Fibroblast of skin of right quadriceps (primary cell): ENCODE measurements around the gene SRGAP3.
A peak's percentile ranks its signal among the peaks of the same experiment; 100 is the strongest.

Experiments used
- DNase-seq: peaks from one replicate; pipeline ENCODE4 v3.0.0-alpha.2; 2013

SRGAP3 gene

GRCh38 chr3:9198899-9199335 is 50.5 kb downstream of the SRGAP3 start:
- no peak for DNase-seq

DNA sequence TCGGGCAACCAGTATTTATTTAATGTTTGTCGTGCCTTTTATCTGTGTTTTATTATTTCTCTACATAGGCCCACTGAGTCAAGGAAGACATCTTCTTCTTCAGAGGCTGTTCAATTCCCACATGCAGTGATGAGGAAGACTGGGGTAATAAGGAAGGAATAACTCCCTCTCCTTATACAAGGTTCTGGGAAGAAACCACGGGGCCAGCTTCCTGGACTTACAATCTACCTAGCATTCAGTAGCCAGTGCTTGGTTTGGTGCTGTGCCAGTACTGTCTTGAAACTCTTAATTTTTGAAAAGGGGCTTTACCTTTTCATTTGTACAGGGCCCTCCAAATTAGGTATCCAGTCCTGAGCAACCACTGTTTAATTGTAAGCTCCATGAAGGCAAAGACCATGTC is 51.2 kb downstream of the SRGAP3 start:
- no peak for DNase-seq

- peak; percentile 6 for DNase-seq
Measured at GRCh38 chr3:9196020-9196419, 53.4 kb downstream of the SRGAP3 start.

DNA sequence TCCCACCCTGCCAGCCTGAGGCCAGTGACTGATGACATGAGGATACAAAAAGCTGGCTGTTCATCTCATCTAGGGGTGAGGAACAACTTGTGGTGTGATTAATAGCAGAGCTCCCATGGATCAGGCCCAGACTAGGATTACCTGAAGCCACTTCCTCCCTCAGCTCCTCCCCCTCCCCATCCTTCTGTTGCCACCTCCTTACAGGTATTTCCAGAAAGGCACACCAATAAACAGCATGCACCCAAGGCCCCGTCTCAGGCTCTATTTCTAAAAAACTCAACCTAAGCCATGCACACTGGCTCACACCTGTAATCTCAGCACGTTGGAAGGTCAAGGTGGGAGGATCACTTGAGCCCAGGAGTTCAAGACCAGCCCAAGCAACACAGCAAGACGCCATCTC is 54.1 kb downstream of the SRGAP3 start:
- no peak for DNase-seq

DNA sequence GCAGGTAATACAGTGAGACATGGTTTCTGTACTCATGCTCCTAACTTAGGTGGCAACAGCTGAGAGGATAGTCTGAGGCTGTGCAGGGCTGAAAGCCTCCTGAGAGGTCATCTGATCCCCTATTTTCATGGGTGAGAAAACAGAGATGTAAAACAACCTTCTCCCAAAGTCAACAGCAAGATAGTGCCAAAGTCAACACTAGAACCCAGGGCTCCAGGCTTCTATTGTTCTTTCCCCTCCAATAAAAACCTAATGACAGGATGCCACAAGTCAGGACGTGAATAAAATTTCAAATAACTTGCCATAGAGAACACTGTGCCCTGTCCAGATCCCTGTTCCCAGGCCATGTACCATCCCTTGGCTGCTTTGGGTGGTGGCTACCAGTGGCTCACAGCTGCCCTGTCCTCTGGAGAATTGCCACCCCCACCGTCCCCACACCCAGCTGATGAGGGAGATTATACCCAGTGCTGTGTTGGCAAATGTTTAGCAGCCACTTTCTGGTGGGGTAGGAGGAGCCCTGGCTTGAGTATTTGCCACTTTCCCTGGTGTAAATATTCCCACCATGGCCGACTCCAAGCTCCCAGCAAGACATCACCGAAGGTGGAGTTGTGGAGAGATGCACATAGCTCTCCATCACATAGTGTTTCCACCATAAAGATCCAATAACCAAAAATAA is 54.8 kb downstream of the SRGAP3 start:
- no peak for DNase-seq

- DNase-seq: no peak
Measured at GRCh38 chr3:9193633-9194195, 55.7 kb downstream of the SRGAP3 start.

GRCh38 chr3:9193211-9193610 is 56.2 kb downstream of the SRGAP3 start:
- no peak for DNase-seq

DNA sequence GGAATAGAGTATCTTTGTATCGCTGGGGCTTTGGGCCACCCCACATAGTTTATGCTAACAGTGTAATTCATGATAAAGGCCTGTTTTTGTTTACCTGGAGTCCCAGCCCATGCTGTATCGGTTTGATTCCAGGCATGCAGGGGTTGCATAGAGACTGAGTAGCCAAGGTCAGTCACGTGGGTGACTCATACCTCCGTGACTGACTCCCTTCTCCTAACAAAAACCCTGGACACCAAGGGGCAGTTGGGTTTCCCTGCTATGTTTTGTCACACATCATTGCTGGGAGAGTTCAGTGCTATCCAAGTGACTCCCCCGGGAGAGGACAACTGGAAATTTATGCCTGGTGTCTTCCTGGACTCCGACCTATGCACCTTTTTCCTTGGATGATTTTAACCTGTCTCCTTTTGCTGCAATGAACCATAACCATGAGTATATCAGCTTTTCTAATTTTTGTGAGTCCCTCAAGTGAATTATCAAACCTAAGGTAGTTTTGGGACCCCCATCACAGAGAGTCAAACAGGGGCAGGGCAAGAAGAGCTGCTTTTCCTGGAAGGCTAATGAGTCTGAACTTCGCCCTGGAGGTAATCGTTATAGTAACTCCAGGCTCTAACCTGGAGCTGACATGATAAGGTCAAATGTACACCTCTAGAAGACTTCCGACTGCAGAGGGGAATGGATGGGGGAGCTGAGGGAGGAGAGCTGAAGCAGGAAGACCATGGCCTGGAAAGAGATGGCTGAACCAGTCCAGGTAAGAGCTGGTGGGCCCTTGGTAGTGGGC is 57.0 kb downstream of the SRGAP3 start:
- no peak for DNase-seq

DNA sequence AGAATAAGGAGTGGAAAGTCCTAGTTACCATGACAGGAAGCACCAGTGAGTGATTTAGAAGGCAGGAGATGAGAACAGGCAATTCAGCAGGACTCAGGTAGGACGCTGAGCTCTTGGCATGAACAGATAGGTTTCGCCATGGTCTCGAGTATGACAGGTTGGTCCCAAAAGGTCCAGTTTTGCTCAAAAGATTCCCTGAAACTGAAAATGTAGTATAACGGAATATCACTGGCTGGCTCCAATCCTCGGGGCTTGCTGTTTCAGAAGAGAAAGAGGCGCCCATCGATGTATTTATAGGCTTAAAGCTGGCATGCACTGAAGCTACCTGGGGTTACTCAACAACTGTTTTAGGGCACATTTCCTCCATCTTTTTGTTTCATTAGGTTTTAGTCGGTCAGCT is 59.2 kb downstream of the SRGAP3 start:
- no peak for DNase-seq

- no peak for DNase-seq
Measured at GRCh38 chr3:9188583-9188982, 60.9 kb downstream of the SRGAP3 start.

GRCh38 chr3:9185701-9186100 is 63.7 kb downstream of the SRGAP3 start:
- DNase-seq: no peak

- DNase-seq: no peak
Measured at GRCh38 chr3:9185046-9185445, 64.4 kb downstream of the SRGAP3 start.

- DNase-seq: no peak
Measured at GRCh38 chr3:9184461-9184835, 65.0 kb downstream of the SRGAP3 start.

GRCh38 chr3:9183811-9184460 is 65.5 kb downstream of the SRGAP3 start:
- no peak for DNase-seq

- no peak for DNase-seq
Measured at GRCh38 chr3:9183011-9183410, 66.4 kb downstream of the SRGAP3 start.

DNA sequence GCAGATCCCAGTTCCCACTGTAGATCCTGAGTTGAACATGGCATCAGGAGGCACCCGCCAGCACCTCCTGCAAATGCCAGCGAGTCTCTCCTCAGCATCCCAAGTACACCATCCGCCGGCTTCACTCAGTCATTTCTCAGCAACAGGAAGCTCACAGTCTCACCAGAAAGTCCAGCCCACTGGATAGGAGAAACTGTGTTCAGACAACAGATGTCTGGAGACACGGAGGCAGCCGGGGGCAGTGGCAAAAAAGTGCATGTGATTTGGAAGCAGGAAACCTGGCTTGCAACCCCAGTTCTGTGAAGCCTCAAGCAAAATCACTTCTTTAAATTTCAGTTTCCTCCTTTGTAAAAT is 68.7 kb downstream of the SRGAP3 start:
- DNase-seq: no peak

GRCh38 chr3:9179826-9180763 is 69.4 kb downstream of the SRGAP3 start:
- DNase-seq: no peak

GRCh38 chr3:9178697-9179096 is 70.7 kb downstream of the SRGAP3 start:
- no peak for DNase-seq

GRCh38 chr3:9175421-9175820 is 74.0 kb downstream of the SRGAP3 start:
- peak; percentile 48 for DNase-seq

DNA sequence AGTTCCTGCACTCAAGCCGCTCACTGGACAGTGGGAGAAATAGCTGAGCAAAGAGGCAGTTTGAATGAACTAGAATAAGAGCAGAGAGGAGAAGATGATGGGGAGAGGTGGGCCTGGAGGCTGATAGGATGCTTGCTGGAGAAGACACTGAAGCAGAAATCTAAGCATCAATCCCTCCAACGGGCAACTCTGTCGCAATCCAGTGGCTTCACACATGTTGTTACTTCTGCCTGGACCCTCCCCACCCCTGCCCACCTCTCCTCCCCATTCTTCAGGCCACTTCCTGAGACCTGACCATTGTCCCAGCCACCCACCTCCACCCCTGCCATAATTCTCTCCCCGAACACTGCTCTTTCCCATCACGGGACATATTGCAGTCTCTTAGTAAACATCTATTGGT is 76.0 kb downstream of the SRGAP3 start:
- no peak for DNase-seq

DNA sequence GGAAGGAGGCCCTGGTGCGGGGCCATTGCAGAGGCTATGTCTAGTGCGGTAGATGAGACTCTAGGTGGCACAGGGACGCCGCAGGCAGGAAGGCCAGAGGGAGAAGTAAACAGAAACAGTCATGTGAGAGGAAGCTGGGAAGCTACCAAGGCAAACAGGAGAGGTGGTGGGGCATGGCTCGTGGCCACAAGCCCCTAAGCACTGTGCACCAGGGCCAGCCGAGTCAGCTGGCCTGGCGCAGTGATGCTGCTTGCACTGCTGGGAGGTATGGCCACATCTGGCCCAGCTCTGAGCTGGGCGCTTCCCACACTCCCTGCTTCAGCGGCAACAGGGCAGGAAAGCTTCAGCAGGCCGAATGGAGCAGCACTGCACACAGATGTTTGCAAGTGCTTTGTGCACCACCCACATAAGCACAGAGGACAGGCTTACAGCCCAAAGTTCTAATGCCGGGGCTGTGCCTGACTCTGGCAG is 76.6 kb downstream of the SRGAP3 start:
- DNase-seq: no peak

- DNase-seq: no peak
Measured at GRCh38 chr3:9170851-9171160, 78.6 kb downstream of the SRGAP3 start.
